NCI-H82 (cell line): ENCODE results near the gene PLA2G4B.
"Not testable (repeated sequence)": the region's sequence is repeated elsewhere in the genome, so short reads cannot be mapped to it uniquely, and the experiment has no call there.

Experiments used
- DNase-seq: peaks from one replicate; lab custom pipeline; 2025; lab: John Stamatoyannopoulos, UW

Gene PLA2G4B

GRCh38 chr15:41827880-41828806 is 10.5 kb upstream of the PLA2G4B start, which contains the start of gene JMJD7:
TSS of gene JMJD7 (plus strand) at chr15:41828092. CDS start at chr15:41828125, 33 bp downstream.
- DNase-seq = peak; percentile 92

GRCh38 chr15:41828807-41829141 is 9.9 kb upstream of the PLA2G4B start:
- no peak for DNase-seq

GRCh38 chr15:41829959-41830646 is 8.5 kb upstream of the PLA2G4B start:
- DNase-seq = no peak

GRCh38 chr15:41831291-41831690 is 7.4 kb upstream of the PLA2G4B start:
- DNase-seq = not testable (repeated sequence)

- no peak for DNase-seq
Measured at GRCh38 chr15:41832208-41832607, 6.4 kb upstream of the PLA2G4B start.

GRCh38 chr15:41832875-41833274 is 5.8 kb upstream of the PLA2G4B start:
- DNase-seq = no peak

- no peak for DNase-seq
Measured at GRCh38 chr15:41834096-41834495, 4.6 kb upstream of the PLA2G4B start.

- DNase-seq = peak; percentile 9
Measured at GRCh38 chr15:41836073-41836472, 2.6 kb upstream of the PLA2G4B start.

- no peak for DNase-seq
Measured at GRCh38 chr15:41836713-41837454, 1.8 kb upstream of the PLA2G4B start.

GRCh38 chr15:41839781-41840491 is 1.3 kb downstream of the PLA2G4B start:
- peak; percentile 79 for DNase-seq

- no peak for DNase-seq
Measured at GRCh38 chr15:41840673-41841072, 2.0 kb downstream of the PLA2G4B start.

GRCh38 chr15:41841131-41841530 is 2.5 kb downstream of the PLA2G4B start:
- no peak for DNase-seq

GRCh38 chr15:41842229-41842628 is 3.6 kb downstream of the PLA2G4B start:
- DNase-seq = no peak

- no peak for DNase-seq
Measured at GRCh38 chr15:41843571-41843970, 4.9 kb downstream of the PLA2G4B start.

GRCh38 chr15:41844814-41845213 is 6.2 kb downstream of the PLA2G4B start:
- no peak for DNase-seq

- DNase-seq = no peak
Measured at GRCh38 chr15:41847206-41847605, 8.6 kb downstream of the PLA2G4B start.

- no peak for DNase-seq
Measured at GRCh38 chr15:41847981-41848380, 9.3 kb downstream of the PLA2G4B start.

- no peak for DNase-seq
Measured at GRCh38 chr15:41848631-41849030, 10.0 kb downstream of the PLA2G4B start.

- DNase-seq = no peak
Measured at GRCh38 chr15:41849204-41849603, 10.6 kb downstream of the PLA2G4B start.

- DNase-seq = no peak
Measured at GRCh38 chr15:41849861-41850260, 11.2 kb downstream of the PLA2G4B start.

GRCh38 chr15:41850482-41851166 is 12.0 kb downstream of the PLA2G4B start:
- DNase-seq = no peak
